ENCODE measurements around the gene TTC1.

GRCh38 chr5:159976921-159977320 is 32.0 kb upstream of the TTC1 start:
- TF ChIP-seq CTCF (conservative IDR thresholded peaks at IDR 0.05) (no peak), ZFX (IDR thresholded peaks at IDR 0.05) (no peak)

Measured in C4-2B (cell line).